GM21381 (cell line): Measurements from ENCODE around the gene DCAF6.

Experiments used
- ATAC-seq: cut with Tn5 transposase; IDR thresholded peaks from one replicate; pipeline ENCODE4 v1.9.1; 2021; ENCODE audit warnings: mild to moderate bottlenecking, moderate library complexity; ENCODE audit not compliant: unreplicated experiment

DCAF6 gene

DNA sequence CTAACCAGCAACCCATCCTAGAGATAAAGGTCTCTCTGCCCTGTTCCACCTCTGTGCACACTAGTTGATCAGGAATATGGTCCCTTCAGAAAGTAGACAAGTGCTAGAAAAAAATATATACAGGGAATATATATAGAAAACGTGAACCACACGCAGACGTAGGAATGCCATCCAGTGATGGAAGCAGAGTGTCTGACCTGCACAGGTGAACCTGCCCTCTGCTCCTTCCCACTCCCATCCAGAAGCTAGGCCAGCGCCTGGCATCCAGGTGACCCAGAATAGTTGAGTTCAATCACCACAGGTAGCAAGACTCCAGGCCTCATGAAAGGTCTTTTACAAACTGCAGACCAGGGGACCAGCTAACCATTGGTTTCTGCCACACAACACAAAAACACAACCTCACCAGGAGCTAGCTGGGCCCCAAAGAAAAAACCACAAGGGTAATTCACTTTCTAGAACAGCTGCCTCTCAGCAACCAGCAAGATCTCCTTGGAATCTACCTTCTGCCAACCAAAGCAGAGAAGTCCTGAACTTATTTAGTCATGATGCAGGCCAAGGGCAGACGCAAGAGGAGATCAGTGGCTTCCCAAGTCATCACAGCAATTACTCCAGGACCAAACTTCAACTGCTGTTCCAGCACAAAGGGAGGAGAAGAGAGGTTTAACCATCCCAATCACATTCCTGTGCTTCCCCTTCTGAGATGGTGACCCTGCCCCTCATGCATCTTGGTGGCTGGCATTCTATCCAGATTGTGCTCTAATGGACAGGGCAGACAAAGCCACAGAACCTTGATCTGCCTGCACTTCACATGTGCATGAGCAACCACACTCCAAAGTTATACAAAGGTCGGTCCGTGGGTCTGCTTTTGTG, 147.2 kb downstream of the DCAF6 start:
- ATAC-seq: no peak

DNA sequence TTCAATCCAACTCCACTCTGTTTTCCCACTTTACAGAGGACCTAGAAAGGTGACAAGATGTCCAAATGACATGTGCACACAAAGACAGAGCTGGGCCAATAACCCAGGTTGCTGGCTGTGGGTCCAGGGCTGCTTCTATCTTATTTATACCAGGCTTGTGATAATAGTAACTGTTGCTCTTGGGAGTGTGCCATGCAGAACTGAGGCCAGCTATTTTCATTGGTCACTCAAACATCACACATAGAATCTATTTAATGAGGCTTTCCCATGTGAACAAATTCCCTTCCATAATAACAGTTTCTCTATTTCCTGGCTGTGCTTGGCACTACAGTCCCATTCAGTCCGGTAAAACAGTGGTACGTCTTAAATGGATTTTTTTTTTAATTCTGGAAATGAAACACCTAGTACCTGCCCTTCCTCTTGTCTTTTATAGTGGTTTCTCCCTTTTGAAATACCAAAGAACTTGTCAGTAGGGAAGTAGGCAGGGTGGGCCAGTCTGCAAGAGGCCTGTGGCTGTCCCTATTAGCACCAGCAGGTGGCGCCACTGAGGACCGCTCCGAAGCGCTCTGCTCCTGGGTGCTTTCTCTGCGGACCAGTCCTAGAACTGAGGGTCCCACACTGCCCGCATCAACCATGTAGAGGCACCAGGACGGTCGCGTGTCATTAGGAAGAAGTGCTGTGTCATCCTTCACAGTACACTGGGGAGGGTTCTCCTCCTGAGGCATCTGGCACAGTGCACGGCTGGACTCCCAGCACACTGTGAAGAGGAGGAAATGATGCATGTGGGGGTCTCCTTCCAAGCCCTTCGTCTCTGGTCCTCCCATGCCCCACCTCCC, 148.1 kb downstream of the DCAF6 start:
- ATAC-seq: peak; percentile 42

DNA sequence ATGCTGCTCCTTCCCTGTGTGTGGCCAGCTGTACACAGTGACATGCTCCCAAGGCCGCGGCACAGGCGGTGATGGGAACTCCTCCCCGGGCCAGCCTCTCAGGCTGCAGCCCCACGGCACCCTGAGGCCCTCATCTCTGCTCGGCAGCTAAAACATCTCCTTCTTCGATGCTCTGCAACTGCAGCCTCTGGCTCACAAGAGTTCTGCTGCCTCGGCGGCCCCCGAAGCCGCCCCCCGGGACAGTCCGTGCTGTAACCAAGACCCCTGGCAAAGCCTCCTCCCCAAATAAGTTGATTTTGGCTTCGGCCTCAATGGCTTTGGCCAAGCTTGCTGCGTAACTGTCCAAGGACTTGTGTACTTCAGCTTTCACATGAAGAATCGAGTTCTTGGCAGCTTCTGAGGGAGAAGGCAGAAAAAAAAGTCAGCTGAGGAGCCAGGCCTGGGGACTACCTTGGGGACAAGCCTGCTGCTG, 149.0 kb downstream of the DCAF6 start:
- ATAC-seq: no peak

DNA sequence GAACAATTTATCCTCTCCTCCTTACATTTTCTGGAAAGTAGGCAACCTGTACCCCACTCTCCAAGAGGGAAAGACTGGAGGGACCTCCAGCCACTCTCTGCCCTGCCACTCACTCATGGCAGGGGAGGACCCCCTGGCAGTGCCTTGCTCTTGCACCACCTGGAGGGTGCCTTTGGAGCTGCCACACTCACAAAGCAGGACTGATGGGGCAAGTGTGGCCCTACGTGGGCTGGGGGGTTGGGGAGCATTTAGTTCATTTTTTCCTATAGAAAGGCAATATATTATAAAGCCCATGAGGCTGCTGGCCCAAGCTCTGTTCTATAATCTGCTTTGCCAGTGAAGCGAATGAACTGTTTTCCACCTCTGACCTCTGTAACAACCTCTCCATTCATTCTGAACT, 150.0 kb downstream of the DCAF6 start:
- no peak for ATAC-seq

DNA sequence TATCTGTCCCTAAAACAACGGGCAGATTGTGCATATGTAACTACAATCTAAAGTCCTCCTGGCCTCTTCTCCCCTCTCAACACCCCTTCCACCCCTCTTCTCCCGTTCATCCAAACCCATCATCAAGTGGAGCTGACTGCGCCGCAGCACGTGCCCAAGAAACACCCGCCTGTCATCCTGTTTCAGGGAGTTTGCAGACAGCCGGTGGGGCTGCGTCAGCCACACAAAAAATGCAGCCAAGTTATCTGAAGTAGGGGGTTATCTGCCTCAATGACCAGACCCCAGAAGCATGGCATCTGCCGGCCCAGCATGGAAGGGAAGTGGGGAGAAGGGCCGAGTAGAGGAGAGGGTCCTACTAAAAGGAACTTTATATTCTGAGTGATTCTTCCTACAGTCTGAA, 151.2 kb downstream of the DCAF6 start:
- ATAC-seq: no peak

DNA sequence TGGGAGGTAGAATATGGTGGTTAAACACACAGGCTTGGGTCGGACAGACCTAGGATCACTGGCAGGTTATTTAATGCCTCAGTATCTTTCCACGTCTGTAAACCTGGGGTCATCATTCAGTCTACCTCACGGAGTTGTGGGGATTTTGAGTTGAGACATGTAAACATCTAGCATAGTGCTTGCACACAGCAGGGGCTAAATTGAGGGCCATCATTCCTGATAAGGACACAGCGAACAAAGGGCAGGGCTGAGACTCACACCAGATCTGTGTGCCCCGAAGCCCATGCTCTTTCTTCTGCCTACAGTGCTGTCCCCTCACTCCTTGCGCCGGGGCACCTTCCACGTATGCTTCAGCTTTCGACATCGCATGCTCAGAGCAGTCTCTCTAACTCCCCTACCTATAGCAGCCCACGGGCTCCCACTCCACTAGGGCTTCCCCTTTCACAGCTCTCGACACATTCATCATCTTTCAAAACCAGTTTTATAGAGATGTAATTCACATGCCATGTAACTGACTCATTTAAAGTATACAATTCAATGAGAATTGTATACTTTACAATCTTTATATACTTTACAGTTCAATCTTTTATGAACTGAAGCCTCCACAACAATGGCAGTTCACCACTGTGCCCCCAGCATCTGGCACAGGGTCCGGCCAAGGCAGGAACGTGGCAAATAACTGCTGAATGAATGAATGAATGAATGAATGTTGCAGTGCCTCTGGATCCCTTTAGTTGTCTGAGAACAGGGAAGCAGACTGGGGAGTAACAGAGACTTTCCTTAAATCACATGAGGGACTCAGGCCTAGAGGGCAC, 152.2 kb downstream of the DCAF6 start:
- no peak for ATAC-seq

DNA sequence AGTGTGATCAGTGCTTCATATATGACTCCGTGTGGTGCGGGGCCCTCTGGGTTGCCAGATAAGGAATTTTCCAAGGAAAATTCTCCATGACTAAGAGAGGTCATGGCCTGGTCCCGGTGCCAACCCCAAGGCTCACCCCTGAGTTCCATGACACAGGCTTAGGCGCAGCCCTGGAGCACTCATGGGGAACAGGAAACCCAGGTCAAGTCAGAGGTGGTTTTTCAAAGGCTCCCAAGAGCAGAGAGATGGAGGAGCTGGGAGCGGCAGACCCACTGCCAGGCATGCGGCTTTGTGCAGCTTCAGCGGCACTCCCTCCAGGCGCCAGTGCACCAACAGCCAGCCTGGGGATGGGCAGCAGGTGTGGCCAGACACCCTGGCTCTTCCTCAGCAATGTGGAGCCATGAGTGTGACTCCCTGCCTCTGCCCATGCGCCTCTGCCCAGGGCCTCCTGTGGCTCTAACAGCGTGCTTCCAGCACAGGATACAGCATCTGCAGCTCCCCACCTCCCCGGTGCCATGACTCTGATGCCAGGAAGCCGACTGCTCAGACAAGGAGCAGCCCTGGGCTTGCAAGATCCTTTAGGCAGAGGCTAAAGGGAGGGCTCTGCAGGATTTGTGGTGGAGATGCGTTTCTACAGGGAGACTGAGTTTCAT, 153.0 kb downstream of the DCAF6 start:
- no peak for ATAC-seq

DNA sequence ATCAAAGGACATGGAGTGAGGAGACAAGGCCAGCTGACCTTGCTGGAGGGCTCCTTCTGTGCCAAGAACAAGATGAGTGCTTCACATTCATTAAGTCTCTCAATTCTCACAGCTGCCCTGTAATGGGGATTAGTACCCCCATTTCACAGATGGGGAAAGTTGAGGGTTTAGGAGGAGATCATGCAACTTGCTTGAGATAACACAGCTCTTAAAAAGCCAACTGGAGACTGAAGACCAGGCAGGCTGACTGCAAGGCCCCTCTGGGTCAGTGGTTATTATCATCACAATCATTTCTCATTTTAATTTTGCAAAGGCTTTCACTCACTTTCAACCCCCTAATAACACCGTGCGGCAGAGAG, 153.5 kb downstream of the DCAF6 start:
- no peak for ATAC-seq

DNA sequence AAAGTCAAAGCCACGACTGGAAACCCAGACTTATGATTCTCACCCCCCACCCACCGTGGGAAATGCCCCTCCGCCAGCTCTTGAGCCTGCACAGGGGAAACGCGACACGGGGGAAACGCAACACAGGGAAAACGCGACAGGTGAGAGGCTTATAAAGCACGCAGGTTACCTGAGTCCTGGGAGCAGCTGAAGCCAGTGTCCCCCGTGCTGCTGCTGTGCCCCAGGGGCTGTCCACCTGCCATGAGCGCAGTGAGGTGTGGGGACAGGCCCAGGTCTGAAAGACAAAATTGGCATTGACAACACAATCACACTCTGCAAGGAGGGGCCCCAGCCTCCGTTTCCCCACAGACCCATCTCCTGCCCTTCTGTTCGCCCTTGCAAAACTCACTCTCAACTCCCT, 153.9 kb downstream of the DCAF6 start:
- ATAC-seq: no peak

DNA sequence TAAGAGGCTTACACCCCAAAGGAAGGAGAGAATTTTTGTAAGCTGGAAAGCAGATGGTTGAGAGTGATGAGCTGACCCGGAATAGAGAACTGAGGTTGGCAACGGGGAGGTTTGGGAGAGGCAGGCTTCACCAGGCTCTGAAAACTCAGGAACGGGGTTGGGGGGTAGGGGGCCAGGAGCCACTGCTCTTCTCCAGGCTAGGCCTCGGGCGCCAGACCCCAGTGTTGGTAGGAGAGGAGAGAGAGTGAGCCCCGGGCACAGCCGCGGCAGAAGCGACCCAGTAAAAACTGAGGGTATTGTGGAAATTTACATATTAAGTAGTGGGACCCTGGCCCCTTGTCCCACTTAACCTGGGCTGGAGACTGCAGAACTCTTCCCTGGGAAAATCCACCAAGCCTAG, 154.6 kb downstream of the DCAF6 start:
- ATAC-seq: no peak

DNA sequence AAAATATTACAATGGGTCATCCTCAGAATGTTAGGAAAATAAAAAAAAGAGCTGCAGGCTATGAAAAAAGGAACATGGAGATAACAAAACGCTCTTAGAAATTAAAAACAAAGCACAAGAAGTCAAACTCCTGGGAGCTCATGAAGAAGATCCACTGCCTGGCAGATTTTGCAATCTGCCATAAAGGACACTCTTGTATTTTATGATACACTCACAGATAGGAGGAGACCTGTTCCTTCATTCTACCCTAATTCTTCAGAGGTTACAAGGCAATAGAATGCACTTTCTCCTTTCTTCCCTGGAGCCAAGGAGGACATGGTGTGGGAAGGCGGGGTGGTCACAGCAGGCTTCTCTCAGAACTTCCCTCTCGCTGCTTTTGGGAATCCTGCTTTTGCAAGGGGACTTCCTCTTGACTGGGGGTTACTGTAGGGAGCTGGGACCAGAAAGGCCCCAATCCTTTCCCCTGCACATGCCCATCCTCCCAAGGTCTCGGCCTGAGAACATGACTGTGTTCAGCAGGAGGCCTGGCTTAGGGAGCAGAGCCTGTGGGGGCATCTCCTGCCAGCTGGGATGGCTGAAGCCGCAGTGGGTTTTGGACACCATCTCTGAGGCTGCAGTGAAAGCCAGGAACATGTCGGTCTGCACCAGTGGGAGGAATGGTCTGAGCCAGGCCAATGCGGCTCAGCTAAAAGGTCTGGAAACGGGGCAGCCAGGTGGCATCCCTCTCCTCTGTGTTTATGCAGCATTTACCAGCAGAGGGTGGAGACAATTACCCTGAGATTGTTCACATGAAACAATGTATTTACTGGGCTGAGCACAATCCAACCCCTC, 155.5 kb downstream of the DCAF6 start:
- no peak for ATAC-seq

DNA sequence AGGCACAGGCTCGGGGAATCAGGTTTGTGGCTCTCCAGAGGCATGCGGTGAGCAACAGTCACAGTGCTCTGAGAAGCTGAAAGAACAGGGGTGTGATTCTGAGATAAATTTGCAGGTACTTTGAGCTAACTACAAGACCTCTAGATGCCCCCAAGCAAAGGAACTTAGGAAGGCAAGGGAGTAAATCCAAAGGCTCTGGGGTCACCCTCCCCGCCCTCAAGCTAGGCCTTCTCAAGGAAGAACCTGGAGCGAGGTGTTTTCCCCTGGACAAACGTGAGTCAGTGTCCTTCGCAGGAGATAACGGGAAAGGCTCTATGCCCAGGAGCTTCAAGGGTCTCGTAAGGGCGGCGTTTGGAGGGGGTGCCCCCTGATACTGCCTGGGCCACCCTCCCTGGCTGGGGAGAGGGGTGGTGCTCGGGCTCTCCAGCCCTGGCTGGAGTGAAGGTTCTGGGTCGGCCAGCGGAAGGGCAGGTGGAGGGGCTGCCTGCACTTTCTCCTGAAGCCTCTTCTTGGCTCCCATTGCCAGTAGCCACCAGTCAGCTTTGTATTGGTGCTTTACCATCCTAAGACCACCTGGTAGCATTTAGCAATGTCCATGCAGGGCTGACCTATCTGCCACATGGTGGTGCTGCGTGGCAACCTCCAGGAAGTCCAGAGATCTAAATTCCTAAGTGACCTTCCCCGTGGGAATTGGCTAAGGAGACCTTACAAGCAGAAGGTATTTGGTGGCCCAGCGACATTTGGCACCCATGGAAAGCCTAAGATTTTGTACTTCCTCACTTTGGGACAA, 156.3 kb downstream of the DCAF6 start:
- no peak for ATAC-seq

DNA sequence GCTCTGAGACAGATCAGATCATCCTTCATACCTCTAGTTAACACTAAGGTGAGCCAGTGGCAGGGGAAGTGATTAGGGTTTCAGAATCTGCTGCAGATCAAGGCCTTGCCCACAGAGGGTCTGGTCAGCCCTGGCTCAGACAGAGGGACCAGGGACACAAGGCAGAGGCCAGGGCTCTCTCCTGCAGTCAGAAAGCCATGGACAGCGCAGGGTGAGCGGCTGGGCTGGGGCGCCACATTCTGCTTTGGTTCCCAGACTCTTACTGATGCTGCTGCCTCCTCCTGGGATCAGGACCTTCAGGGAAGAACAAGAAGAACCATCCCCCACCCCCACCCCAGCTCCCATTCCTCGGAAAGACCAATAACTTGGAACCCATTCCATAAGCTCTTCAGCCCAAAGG, 157.1 kb downstream of the DCAF6 start:
- ATAC-seq: no peak

DNA sequence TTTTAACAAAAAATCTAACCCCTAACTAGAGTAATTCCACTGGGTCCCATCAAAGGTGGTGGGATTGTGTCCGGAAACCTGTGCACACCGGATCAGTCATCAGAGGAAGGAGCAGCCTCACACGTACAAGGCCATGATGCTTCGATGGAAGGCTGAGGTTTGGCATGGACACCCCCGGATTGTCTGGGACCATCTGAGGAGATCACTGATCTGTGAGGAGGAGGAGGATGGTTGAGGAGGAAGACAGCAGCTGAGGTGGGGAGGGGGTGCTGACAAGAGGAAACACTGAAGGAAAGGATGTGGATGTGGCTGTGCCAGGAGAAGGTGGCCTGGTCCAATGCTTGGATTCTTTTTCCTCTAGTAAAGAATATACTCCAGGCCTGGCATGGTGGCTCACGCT, 159.0 kb downstream of the DCAF6 start:
- ATAC-seq: no peak

DNA sequence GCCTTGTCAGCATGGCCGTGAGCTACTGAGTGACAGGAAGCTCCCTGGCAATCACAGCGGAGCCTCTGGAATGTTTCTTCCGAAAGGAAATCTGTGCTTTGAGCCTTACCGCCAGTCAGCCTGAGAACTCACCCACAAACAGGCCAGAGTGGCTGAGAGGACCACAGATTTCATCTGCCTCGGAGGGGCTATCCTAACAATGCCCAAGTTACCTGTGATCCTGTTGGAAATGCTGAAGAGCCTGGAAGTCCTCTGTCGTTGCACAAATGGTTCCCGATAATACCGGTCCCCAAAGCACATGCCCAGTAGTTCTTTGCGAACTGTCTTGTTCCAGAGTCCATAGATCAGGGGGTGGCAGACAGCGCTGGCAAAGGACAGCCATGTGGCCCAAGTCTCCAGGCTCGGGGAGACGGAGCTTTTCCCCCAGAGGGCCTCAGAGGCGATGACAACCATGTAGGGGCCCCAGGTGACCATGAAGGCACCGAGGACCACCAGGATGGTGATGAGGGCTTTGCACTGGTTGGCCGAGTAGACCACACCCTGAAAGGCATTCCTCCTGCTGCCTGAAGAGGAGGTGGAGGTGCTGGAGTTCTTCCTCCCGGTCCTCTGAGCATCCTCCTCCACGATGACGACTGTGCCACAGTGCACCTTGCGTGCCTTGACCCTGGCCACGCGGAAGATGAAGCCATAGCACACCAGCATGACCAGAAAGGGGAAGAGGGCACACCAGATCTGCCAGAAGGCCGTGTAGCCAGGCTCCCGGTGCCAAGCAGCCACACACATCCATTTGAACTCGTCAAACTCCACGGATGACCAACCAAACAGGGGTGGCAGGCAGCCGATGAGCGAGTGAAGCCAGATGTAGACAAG, 160.0 kb downstream of the DCAF6 start:
- no peak for ATAC-seq

DNA sequence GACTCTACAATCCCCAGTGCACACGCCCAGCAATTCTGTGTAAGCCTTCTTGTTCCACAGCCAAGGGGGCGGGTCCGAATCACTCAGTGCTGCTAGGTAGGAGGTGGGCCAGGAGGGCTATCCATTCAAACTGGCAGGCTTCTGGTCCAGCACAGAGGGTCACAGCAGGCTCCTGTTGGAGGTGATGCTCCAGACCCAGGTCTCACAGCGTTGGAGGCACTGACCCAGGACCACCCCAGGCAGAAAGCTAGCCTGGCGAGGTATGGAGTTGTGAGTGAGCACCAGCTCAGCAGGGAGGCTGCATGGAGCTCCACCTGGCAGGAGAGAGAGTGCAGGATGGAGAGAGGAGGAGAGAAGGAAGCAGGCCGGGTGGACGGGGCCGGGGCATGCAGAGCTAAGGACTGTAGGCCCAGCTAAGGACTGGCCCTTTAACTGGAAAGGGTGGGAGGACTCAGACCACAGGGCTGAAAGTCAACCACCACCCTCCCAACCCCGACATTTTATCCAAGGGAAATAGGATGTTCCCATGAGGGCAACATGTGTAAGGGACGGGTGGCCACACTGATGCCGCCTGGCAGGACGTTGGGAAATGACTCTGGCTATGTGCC, 161.5 kb downstream of the DCAF6 start:
- no peak for ATAC-seq

DNA sequence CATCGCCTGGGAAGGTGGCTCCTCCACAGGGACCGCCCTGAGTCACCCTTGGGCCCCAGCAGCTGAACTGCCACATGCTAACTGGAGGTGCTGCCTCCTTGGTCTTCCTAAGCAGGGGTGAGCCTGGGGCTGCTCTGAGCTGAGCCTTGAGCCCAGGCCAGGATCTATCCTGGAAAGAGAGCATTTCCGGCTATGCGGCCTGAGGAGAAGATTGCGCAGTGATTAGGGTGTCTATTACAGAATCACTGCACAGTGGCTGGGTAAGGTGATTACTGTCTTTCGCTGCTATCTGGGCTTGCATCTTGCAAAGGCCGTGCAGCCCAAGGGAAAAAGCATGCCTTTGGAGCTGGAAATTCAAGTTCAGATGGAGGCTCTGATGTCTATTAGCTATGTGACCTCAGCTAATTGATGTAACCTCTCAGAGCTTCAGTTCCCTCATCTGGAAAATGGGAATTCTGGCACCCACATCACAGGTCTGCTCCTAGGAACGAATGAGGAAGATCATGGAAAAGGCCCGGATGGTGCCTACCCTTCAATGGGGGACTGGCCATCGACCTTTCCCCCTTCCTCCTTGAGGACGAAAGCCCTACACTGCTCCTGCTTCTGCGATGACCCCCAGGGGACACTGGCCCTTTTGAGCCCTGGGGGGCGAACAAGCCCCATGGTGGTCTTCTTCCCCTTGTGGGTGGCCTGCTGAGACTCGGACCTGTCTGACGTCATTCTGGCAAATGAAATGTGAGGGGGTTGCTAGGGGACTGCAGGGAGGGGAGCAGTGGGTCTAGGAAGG, 162.2 kb downstream of the DCAF6 start:
- no peak for ATAC-seq
